ENCODE results near the gene KIF26B.
A peak's percentile ranks its signal among the peaks of the same experiment; 100 is the strongest.

The KIF26B gene

GRCh38 chr1:245495681-245496080 lies 340.9 kb downstream of the KIF26B start:
- no peak overlapping the region for H3K27ac ChIP-seq
- no peak for TF ChIP-seq CTCF (conservative IDR thresholded peaks at IDR 0.05)

GRCh38 chr1:245500546-245500945 lies 345.8 kb downstream of the KIF26B start:
- TF ChIP-seq CTCF (conservative IDR thresholded peaks at IDR 0.05) = no peak
- peak overlapping the region; percentile 68; the same call in 1 of the 2 replicates for H3K27ac ChIP-seq

GRCh38 chr1:245501633-245502032 lies 346.8 kb downstream of the KIF26B start:
- TF ChIP-seq CTCF (conservative IDR thresholded peaks at IDR 0.05) = no peak
- H3K27ac ChIP-seq = no peak overlapping the region

DNA sequence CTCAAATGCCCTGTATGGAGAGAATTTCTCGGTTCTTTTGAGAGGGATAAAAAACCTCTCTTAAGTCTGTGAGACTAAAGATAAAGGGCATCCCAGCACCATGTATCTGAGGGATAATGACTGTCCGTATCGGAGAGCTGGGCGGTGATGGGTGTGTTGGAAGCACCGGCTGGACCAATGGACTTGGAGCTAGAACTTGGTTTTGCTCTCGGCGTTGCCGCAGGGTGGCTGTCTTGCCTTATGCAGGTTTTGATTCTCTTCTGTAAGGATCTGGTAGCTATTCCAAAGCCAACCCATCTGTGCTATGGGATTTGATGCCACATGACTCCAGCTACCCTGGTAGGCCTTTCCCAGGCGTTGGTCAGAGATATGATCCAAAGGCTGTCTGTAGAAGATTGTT lies 348.8 kb downstream of the KIF26B start:
- H3K27ac ChIP-seq = no peak overlapping the region
- no peak for TF ChIP-seq CTCF (conservative IDR thresholded peaks at IDR 0.05)

- no peak for TF ChIP-seq CTCF (conservative IDR thresholded peaks at IDR 0.05)
- H3K27ac ChIP-seq = no peak overlapping the region
These were observed 355.4 kb downstream of the KIF26B start for GRCh38 chr1:245510144-245510543.

- TF ChIP-seq CTCF (conservative IDR thresholded peaks at IDR 0.05) = no peak
- H3K27ac ChIP-seq = peak overlapping the region; percentile 32
These were observed 357.6 kb downstream of the KIF26B start for GRCh38 chr1:245512181-245512888.

DNA sequence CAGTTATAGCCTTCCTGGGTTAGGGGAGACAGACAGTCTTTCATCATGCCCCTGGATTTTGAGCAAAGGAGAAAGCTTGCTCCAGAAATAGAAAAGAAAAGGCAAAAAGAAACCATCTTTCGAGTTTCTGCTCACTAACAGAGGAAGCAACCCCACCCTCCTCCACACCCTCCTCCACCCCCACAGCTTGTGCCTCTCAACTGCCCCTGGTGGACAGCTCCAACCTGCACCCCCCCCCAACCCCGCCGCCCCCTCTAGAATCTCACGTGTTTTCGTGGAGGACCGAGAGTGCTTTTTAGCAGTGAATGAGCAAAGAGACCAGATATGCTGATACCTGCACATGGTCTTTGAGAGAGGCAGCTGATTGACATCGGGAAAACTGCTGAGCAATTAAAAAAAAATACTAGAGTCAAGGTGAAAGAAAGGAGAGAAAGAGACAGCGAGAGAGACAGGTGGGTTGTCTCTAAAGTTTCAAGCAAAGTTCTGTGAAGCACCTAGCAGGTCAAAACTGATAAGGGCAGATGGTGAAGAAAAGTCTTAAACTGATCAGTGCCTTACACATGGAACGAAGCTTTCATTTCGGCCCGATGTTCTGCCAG lies 358.3 kb downstream of the KIF26B start:
- H3K27ac ChIP-seq = peak overlapping the region; percentile 32

More for the DNA sequence above, 358.3 kb downstream of the KIF26B start:
- TF ChIP-seq CTCF (conservative IDR thresholded peaks at IDR 0.05) = no peak

Measured in VCaP (cell line).